H1 (cell line): ENCODE results near the gene LYRM4. TPM values are rescaled to one million over a fixed set of nuclear protein-coding genes. Genes with fewer than 3 reads are reported as not detected.
A peak's percentile ranks its signal among the peaks of the same experiment; 100 is the strongest.

ENCODE experiments used
- CTCF ChIA-PET: fragments of 300-600 bp; sonication (Branson Sonifier 250); formaldehyde crosslinking; loops from one replicate; lab custom pipeline; 2021; ENCODE audit not compliant: partially characterized antibody; lab: Charles Lee
- POLR2A ChIA-PET: fragments of 300-600 bp; sonication (Branson Sonifier 250); formaldehyde crosslinking; loops from one replicate; lab custom pipeline; 2021; ENCODE audit warnings: inconsistent platforms; ENCODE audit not compliant: partially characterized antibody; lab: Charles Lee
- DNase-seq, 2 experiments: peaks; one replicate each; pipeline versions ENCODE4 v3.0.0 to v3.0.0-alpha.2; 2010 to 2022; ENCODE audit warnings: low spot score in 2 of 2, low read depth in 1 of 2, mixed read lengths in 1 of 2
- FAIRE-seq: peaks from 2 replicates; lab custom pipeline; 2011; peaks lifted over from hg19 to GRCh38; lab: Jason Lieb, UNC
- H2AFZ ChIP-seq: 2 replicates; pipeline ENCODE4 v1.8.1; 2012; ENCODE audit warnings: low read length, inconsistent platforms
- H2AK5ac ChIP-seq: 2 replicates; pipeline ENCODE4 v1.6.1; 2013; ENCODE audit warnings: low read depth, low read length
- H2BK120ac ChIP-seq: replicated peaks from 2 replicates; pipeline ENCODE3; 2013; ENCODE audit warnings: low read depth, low read length, inconsistent platforms
- H2BK12ac ChIP-seq: 2 replicates; pipeline ENCODE4 v1.6.1; 2013; ENCODE audit warnings: low read depth, low read length
- H2BK15ac ChIP-seq: 2 replicates; pipeline ENCODE4 v1.6.1; 2013; ENCODE audit warnings: low read length
- H2BK20ac ChIP-seq: 2 replicates; pipeline ENCODE4 v1.6.1; 2013; ENCODE audit warnings: low read length
- H2BK5ac ChIP-seq: 2 replicates; pipeline ENCODE4 v1.6.1; 2013; ENCODE audit warnings: low read depth, low read length
- H3K14ac ChIP-seq: 2 replicates; pipeline ENCODE4 v1.6.1; 2013; ENCODE audit warnings: inconsistent platforms; ENCODE audit not compliant: insufficient read length
- H3K18ac ChIP-seq: 2 replicates; pipeline ENCODE4 v1.6.1; 2013; ENCODE audit warnings: low read length; ENCODE audit errors: extremely low read depth
- H3K23ac ChIP-seq: 2 replicates; pipeline ENCODE4 v1.6.1; 2013; ENCODE audit warnings: inconsistent platforms; ENCODE audit not compliant: insufficient read length
- H3K23me2 ChIP-seq: 2 replicates; pipeline ENCODE4 v1.6.1; 2013; ENCODE audit warnings: low read depth, low read length
- H3K27ac ChIP-seq: 2 replicates; pipeline ENCODE4 v1.6.1; 2011; ENCODE audit warnings: low read depth, low read length, inconsistent platforms
- H3K27me3 ChIP-seq, 4 experiments: replicated peaks in 1 of 4; 1 replicate in 1 of 4; 2 replicates in 3 of 4; pipeline versions ENCODE4 v1.6.1 to v1.8.1; 2011 to 2013; ENCODE audit warnings: low read length in 3 of 4, mild to moderate bottlenecking in 3 of 4, inconsistent platforms in 2 of 4, mixed read lengths in 2 of 4, moderate library complexity in 1 of 4; ENCODE audit not compliant: control insufficient read depth in 3 of 4, insufficient read depth in 3 of 4; ENCODE audit errors: extremely low read depth in 1 of 4
- H3K36me3 ChIP-seq, 4 experiments: 2 replicates each; pipeline versions ENCODE4 v1.6.1 to v1.8.1; 2011 to 2013; ENCODE audit warnings: mild to moderate bottlenecking in 4 of 4, low read length in 3 of 4, moderate library complexity in 2 of 4, control low read depth in 1 of 4, inconsistent platforms in 1 of 4; ENCODE audit not compliant: insufficient read depth in 4 of 4, control insufficient read depth in 2 of 4
- H3K4ac ChIP-seq: replicated peaks from 2 replicates; pipeline ENCODE3; 2013; ENCODE audit warnings: low read length, low read depth, mixed read lengths, inconsistent platforms; ENCODE audit not compliant: insufficient read length
- H3K4me1 ChIP-seq, 4 experiments: replicated peaks in 1 of 4; 1 replicate in 1 of 4; 2 replicates in 3 of 4; pipeline versions ENCODE4 v1.6.1 to v1.8.1; 2011 to 2013; ENCODE audit warnings: low read length in 3 of 4, inconsistent platforms in 2 of 4, mixed read lengths in 1 of 4; ENCODE audit not compliant: insufficient read depth in 4 of 4, control insufficient read depth in 3 of 4
- H3K4me2 ChIP-seq, 2 experiments: 2 replicates each; pipeline versions ENCODE4 v1.6.1 to v1.8.1; 2011 to 2013; ENCODE audit warnings: low read depth in 2 of 2, low read length in 2 of 2, control low read depth in 1 of 2, inconsistent platforms in 1 of 2, mild to moderate bottlenecking in 1 of 2; ENCODE audit not compliant: insufficient read depth in 1 of 2
- H3K4me3 ChIP-seq, 4 experiments: fragments of 200-600, 300-600 bp in 1 of 4; sonication (generic), shearing (Covaris generic), sonication (Bioruptor Twin) in 1 of 4; 2 replicates each; pipeline versions ENCODE4 v1.5.1 to v1.8.1; 2011 to 2016; ENCODE audit warnings: low read length in 4 of 4, low read depth in 3 of 4, control low read depth in 2 of 4, inconsistent platforms in 2 of 4, mild to moderate bottlenecking in 2 of 4, mixed read lengths in 1 of 4, moderate library complexity in 1 of 4; ENCODE audit not compliant: insufficient read depth in 2 of 4; ENCODE audit errors: extremely low read depth in 1 of 4
- H3K56ac ChIP-seq: replicated peaks from 2 replicates; pipeline ENCODE3; 2013; ENCODE audit warnings: low read depth, mild to moderate bottlenecking, mixed read lengths, low read length, inconsistent platforms; ENCODE audit not compliant: insufficient read length
- H3K79me1 ChIP-seq: 2 replicates; pipeline ENCODE4 v1.6.1; 2013; ENCODE audit warnings: low read depth, low read length, control low read depth
- H3K79me2 ChIP-seq, 2 experiments: 2 replicates each; pipeline versions ENCODE4 v1.6.1 to v1.8.1; 2012 to 2013; ENCODE audit warnings: low read length in 2 of 2, mild to moderate bottlenecking in 2 of 2, inconsistent platforms in 1 of 2; ENCODE audit not compliant: insufficient read depth in 2 of 2, control insufficient read depth in 1 of 2
- H3K9ac ChIP-seq, 4 experiments: replicated peaks in 1 of 4; 1 replicate in 1 of 4; 2 replicates in 3 of 4; pipeline versions ENCODE4 v1.6.1 to v1.8.1; 2011 to 2013; ENCODE audit warnings: low read depth in 3 of 4, low read length in 3 of 4, control low read depth in 2 of 4, mild to moderate bottlenecking in 2 of 4, moderate library complexity in 2 of 4, inconsistent platforms in 1 of 4; ENCODE audit errors: extremely low read depth in 1 of 4
- H3K9me3 ChIP-seq, 2 experiments: 2 replicates each; pipeline versions ENCODE4 v1.6.1 to v1.8.1; 2012 to 2013; ENCODE audit warnings: mild to moderate bottlenecking in 2 of 2, moderate library complexity in 2 of 2, control low read depth in 1 of 2, inconsistent platforms in 1 of 2, low read depth in 1 of 2, low read length in 1 of 2, mixed read lengths in 1 of 2; ENCODE audit not compliant: insufficient read depth in 2 of 2
- H4K20me1 ChIP-seq, 2 experiments: replicated peaks in 1 of 2; 2 replicates each; pipeline versions ENCODE3 to v1.8.1; 2011 to 2013; ENCODE audit warnings: inconsistent platforms in 2 of 2, low read length in 2 of 2, mild to moderate bottlenecking in 1 of 2; ENCODE audit not compliant: insufficient read depth in 2 of 2, control insufficient read depth in 1 of 2
- H4K5ac ChIP-seq: 2 replicates; pipeline ENCODE4 v1.6.1; 2013; ENCODE audit warnings: low read length, low read depth, mixed read lengths, inconsistent platforms; ENCODE audit not compliant: insufficient read length
- H4K8ac ChIP-seq: 2 replicates; pipeline ENCODE4 v1.8.0; 2013; ENCODE audit warnings: mild to moderate bottlenecking, moderate library complexity, low read length, inconsistent platforms; ENCODE audit not compliant: insufficient read depth; ENCODE audit errors: extremely low read depth
- H4K91ac ChIP-seq: replicated peaks from 2 replicates; pipeline ENCODE3; 2013; ENCODE audit warnings: low read length, mixed read lengths, inconsistent platforms; ENCODE audit not compliant: insufficient read length
- CTCF ChIP-seq, 3 experiments: IDR thresholded peaks; 1 replicate in 2 of 3; 2 replicates in 1 of 3; pipeline versions ENCODE4 v1.5.1 to v1.6.1; 2011; ENCODE audit warnings: low read length in 3 of 3, mild to moderate bottlenecking in 3 of 3, inconsistent platforms in 2 of 3, low read depth in 1 of 3, moderate library complexity in 1 of 3; ENCODE audit not compliant: insufficient read depth in 1 of 3; ENCODE audit errors: control extremely low read depth in 1 of 3
- KDM1A ChIP-seq: fragments of 200-600, 300-600 bp; sonication (generic); IDR thresholded peaks from 2 replicates; pipeline ENCODE4 v1.7.1; 2016; ENCODE audit warnings: mild to moderate bottlenecking, low read length, borderline replicate concordance
- RFX5 ChIP-seq: IDR thresholded peaks from 2 replicates; pipeline ENCODE4 v1.6.1; 2011; ENCODE audit warnings: low read depth, low read length, improper control_type of control experiment, borderline replicate concordance
- SIN3A ChIP-seq, 2 experiments: IDR thresholded peaks in 1 of 2; conservative IDR thresholded peaks in 1 of 2; 2 replicates each; pipeline ENCODE4 v1.6.1; 2011 to 2012; ENCODE audit warnings: low read length in 2 of 2, improper control_type of control experiment in 1 of 2, low read depth in 1 of 2, mild to moderate bottlenecking in 1 of 2
- SRF ChIP-seq: IDR thresholded peaks from 2 replicates; pipeline ENCODE4 v1.6.1; 2011; ENCODE audit warnings: mild to moderate bottlenecking, low read depth, low read length, moderate library complexity
- SUZ12 ChIP-seq: fragments of 200-600 bp; sonication (generic); IDR thresholded peaks from 2 replicates; pipeline ENCODE4 v1.6.1; 2012; ENCODE audit warnings: mild to moderate bottlenecking, inconsistent platforms, low read length, moderate library complexity, mixed read lengths
- TEAD4 ChIP-seq: IDR thresholded peaks from 2 replicates; pipeline ENCODE4 v1.6.1; 2012; ENCODE audit warnings: low read depth, low read length, inconsistent platforms, mixed read lengths
- WGBS, 2 experiments: shearing (Covaris generic) in 1 of 2; methylation state at CpG; one replicate each; pipeline versions ENCODE4 v1.1.6 to v1.1.7; 2013 to 2015; ENCODE audit warnings: low lambda C conversion rate in 2 of 2, mixed read lengths in 2 of 2, inconsistent platforms in 1 of 2, low coverage in 1 of 2, missing lambda C conversion rate in 1 of 2; ENCODE audit not compliant: insufficient replicate concordance in 2 of 2, insufficient coverage in 1 of 2, insufficient read length in 1 of 2; ENCODE audit errors: extremely low coverage in 1 of 2, missing lambda C conversion rate in 1 of 2; 5-methylcytosine and 5-hydroxymethylcytosine counted together
- polyA plus RNA-seq, 7 experiments: library from polyadenylated mRNA; depleted of rRNA in 3 of 7; stranded (reverse) in 5 of 7; unstranded in 2 of 7; fragments of >200 nt in 5 of 7; fragments of 200-250 nt in 2 of 7; gene quantifications; 1 replicate in 5 of 7; 2 replicates in 1 of 7; 4 replicates in 1 of 7; pipeline versions ENCODE4 v1.2.1 to v1.2.3, GENCODE V29; 2011 to 2013; ENCODE audit warnings: missing spikeins in 2 of 7, mixed read lengths in 2 of 7
- total RNA-seq: library from RNA; stranded (reverse); fragmentation: NEBNext Ultra II Directional; extraction: Animal tissue kit (Norgen Biotek cat#: 25700); gene quantifications from 2 replicates; pipeline ENCODE4 v1.2.1, GENCODE V29; 2021

Gene LYRM4
- total and polyA plus RNA-seq, 2 of the 8 experiments (the other 6 are each of a cell fraction or from before 2014, with no cell fraction given): 56.6 to 62.8 TPM

GRCh38 chr6:5126214-5126613, 134.5 kb downstream of the LYRM4 start:
- no peak for FAIRE-seq
- no peak overlapping the region for H2BK15ac ChIP-seq
- ChIA-PET CTCF (interaction anchor here (0.6 to 1.5 kb wide), 7 partner anchors 8 to 94 kb away, joined by 3 to 5 read pairs (median 3); no protein-coding TSS in a partner anchor), POLR2A (no interaction called here)
- H2BK20ac ChIP-seq: no peak overlapping the region
- DNase-seq: no peak
- H3K79me2 ChIP-seq: no peaks in the 10 kb centered on the region
- H3K36me3 ChIP-seq: no peaks in the 10 kb centered on the region
- H2BK5ac ChIP-seq: no peak overlapping the region
- H4K91ac ChIP-seq: no peak overlapping the region
- no peak overlapping the region for H4K8ac ChIP-seq
- H3K23ac ChIP-seq: no peak overlapping the region
- H3K56ac ChIP-seq: no peak overlapping the region
- no peak overlapping the region for H3K4ac ChIP-seq
- no peak overlapping the region for H3K4me3 ChIP-seq
- no peaks in the 10 kb centered on the region for H3K27me3 ChIP-seq
- no peak for TF ChIP-seq SIN3A (conservative IDR thresholded peaks at IDR 0.05 in 1 of 2, IDR thresholded peaks at IDR 0.05 in 1 of 2; ENCODE audit: low read depth in 1 of 2, low read length in 2 of 2)
- TF ChIP-seq SUZ12: no peak
- TF ChIP-seq SRF: no peak
- TF ChIP-seq CTCF (IDR thresholded peaks at IDR 0.05; ENCODE audit: control extremely low read depth in 1 of 3, insufficient read depth in 1 of 3, low read depth in 1 of 3, low read length in 3 of 3): no peak
- TF ChIP-seq TEAD4: peak; percentile 85; the same call in 1 of the 2 replicates
- no peak for TF ChIP-seq RFX5
- TF ChIP-seq KDM1A: no peak
- TF ChIP-seq, all 59 proteins: peak for 1
- Histone ChIP-seq H2BK120ac (no peak overlapping the region), H3K4me1 (no peaks in the 10 kb centered on the region; a peak in 1 of 7 replicates), H3K9ac (no peak overlapping the region), H3K79me1 (no peaks in the 10 kb centered on the region; the same call in 1 of the 2 replicates), H4K5ac (no peak overlapping the region), H2AK5ac (no peak overlapping the region), H3K18ac (no peak overlapping the region), H3K23me2 (no peaks in the 10 kb centered on the region), H2AFZ (no peak overlapping the region), H3K14ac (no peak overlapping the region), H3K9me3 (no peaks in the 10 kb centered on the region), H3K27ac (no peak overlapping the region), H4K20me1 (peaks cover 2 to 10% of the 10 kb centered on the region in 2 experiments), H3K4me2 (no peak overlapping the region), H2BK12ac (no peak overlapping the region)
- WGBS, 2 experiments: 70% methylated on average over 4 of the region's 4 CpGs; no CpG with 5 or more reads in 1 of the 2 experiments
